ENCODE measurements around the gene UNC80. TPM values are rescaled to one million over a fixed set of nuclear protein-coding genes. Genes with fewer than 3 reads are reported as not detected.

UNC80 gene
- total RNA-seq, 1 experiment from 2014 or later = 0.48 TPM

DNA sequence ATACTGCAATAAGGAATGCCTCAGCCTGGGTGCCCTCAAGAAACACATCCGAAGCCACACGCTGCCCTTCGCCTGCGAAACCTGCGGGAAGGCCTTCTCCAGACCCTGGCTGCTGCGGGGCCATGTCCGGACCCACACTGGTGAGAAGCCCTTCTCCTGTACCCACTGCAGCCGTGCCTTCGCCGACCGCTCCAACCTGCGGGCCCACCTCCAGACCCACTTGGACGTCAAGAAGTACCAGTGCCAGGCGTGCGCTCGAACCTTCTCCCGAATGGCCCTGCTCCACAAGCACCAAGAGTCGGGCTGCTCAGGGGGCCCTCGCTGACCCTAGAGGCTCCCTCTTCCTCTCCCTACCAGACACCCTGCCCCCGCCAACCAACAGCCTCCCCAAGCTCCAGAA lies 37.6 kb downstream of the UNC80 start:
- TF ChIP-seq HMGA2 (CRISPR knock-in tag; IDR thresholded peaks at IDR 0.05) (no peak), TP53 (CRISPR knock-in tag; IDR thresholded peaks at IDR 0.05) (no peak), RORB (CRISPR knock-in tag; IDR thresholded peaks at IDR 0.05) (no peak), NFATC4 (CRISPR knock-in tag; IDR thresholded peaks at IDR 0.05) (no peak)

DNA sequence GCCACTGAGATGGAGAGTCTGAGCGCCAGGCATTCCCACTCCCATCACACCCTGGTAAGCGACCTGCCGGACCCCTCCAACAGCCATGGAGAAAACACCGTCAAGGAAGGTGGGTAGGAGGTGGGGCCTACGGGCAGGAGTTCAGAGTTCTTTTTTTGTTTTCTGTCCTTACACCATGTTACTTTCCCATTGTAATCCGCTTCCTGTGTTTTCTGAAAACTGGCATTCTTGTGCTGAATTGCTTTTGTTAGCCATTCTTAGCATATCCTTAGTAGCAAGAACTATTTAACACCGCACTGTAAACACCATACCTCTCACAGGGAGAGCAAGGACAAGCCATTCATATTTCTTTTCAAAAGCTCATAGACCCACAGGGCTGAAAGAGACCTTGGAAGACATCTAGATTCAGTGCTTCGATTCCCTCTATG lies 46.2 kb downstream of the UNC80 start:
- H3K4me1 Mint-ChIP-seq = peaks cover 38% of the 10 kb centered on the region
- ATAC-seq (peak; percentile 98), DNase-seq (ENCODE audit: low spot score) (peak; percentile 57)
- POLR2A ChIA-PET = interaction anchor here (0.7 kb wide), 1 partner anchor 139 kb away, joined by 3 read pairs; no protein-coding TSS in a partner anchor
- H3K4me3 Mint-ChIP-seq = peak overlapping the region; percentile 17; the same call in 1 of the 2 replicates
- H3K27ac Mint-ChIP-seq = peak overlapping the region; percentile 95
- CTCF ChIA-PET = interaction anchor here (1.3 kb wide), 1 partner anchor 143 kb away, joined by 4 read pairs; no protein-coding TSS in a partner anchor
- peaks cover 27% of the 10 kb centered on the region for H3K9me3 Mint-ChIP-seq
- peaks cover 8% of the 10 kb centered on the region; the same call in 1 of the 2 replicates for H3K27me3 Mint-ChIP-seq (ENCODE audit: low read depth)
- peaks cover 23% of the 10 kb centered on the region for H3K36me3 Mint-ChIP-seq
- TF ChIP-seq ZNF423 (CRISPR knock-in tag; IDR thresholded peaks at IDR 0.05) (no peak), FOXK1 (CRISPR knock-in tag; IDR thresholded peaks at IDR 0.05) (peak; percentile 78), GTF2I (CRISPR knock-in tag; conservative IDR thresholded peaks at IDR 0.05) (no peak), ATF1 (CRISPR knock-in tag; IDR thresholded peaks at IDR 0.05) (no peak), NFE2L1 (CRISPR knock-in tag; IDR thresholded peaks at IDR 0.05) (no peak), ZNF416 (CRISPR knock-in tag; IDR thresholded peaks at IDR 0.05) (no peak), PRRX2 (CRISPR knock-in tag; IDR thresholded peaks at IDR 0.05) (no peak), ESRRA (CRISPR knock-in tag; IDR thresholded peaks at IDR 0.05; ENCODE audit: borderline replicate concordance) (no peak), KAT7 (CRISPR knock-in tag; IDR thresholded peaks at IDR 0.05; ENCODE audit: borderline replicate concordance) (no peak), SMAD4 (CRISPR knock-in tag; IDR thresholded peaks at IDR 0.05) (no peak), FOXJ3 (CRISPR knock-in tag; IDR thresholded peaks at IDR 0.05; ENCODE audit: borderline replicate concordance) (no peak), ZNF396 (CRISPR knock-in tag; IDR thresholded peaks at IDR 0.05; ENCODE audit: borderline replicate concordance) (no peak), SOX15 (CRISPR knock-in tag; IDR thresholded peaks at IDR 0.05) (no peak), NR3C1 (CRISPR knock-in tag; conservative IDR thresholded peaks at IDR 0.05; ENCODE audit: low read depth) (no peak), MYBL2 (CRISPR knock-in tag; IDR thresholded peaks at IDR 0.05) (no peak)
- TF ChIP-seq, protein P1, sequence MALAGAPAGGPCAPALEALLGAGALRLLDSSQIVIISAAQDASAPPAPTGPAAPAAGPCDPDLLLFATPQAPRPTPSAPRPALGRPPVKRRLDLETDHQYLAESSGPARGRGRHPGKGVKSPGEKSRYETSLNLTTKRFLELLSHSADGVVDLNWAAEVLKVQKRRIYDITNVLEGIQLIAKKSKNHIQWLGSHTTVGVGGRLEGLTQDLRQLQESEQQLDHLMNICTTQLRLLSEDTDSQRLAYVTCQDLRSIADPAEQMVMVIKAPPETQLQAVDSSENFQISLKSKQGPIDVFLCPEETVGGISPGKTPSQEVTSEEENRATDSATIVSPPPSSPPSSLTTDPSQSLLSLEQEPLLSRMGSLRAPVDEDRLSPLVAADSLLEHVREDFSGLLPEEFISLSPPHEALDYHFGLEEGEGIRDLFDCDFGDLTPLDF (CRISPR knock-in tag; IDR thresholded peaks at IDR 0.05) = no peak
- TF ChIP-seq, protein P2, sequence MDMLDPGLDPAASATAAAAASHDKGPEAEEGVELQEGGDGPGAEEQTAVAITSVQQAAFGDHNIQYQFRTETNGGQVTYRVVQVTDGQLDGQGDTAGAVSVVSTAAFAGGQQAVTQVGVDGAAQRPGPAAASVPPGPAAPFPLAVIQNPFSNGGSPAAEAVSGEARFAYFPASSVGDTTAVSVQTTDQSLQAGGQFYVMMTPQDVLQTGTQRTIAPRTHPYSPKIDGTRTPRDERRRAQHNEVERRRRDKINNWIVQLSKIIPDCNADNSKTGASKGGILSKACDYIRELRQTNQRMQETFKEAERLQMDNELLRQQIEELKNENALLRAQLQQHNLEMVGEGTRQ (CRISPR knock-in tag; IDR thresholded peaks at IDR 0.05) = no peak
- TF ChIP-seq, protein P3, sequence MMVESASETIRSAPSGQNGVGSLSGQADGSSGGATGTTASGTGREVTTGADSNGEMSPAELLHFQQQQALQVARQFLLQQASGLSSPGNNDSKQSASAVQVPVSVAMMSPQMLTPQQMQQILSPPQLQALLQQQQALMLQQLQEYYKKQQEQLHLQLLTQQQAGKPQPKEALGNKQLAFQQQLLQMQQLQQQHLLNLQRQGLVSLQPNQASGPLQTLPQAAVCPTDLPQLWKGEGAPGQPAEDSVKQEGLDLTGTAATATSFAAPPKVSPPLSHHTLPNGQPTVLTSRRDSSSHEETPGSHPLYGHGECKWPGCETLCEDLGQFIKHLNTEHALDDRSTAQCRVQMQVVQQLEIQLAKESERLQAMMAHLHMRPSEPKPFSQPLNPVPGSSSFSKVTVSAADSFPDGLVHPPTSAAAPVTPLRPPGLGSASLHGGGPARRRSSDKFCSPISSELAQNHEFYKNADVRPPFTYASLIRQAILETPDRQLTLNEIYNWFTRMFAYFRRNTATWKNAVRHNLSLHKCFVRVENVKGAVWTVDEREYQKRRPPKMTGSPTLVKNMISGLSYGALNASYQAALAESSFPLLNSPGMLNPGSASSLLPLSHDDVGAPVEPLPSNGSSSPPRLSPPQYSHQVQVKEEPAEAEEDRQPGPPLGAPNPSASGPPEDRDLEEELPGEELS (CRISPR knock-in tag; IDR thresholded peaks at IDR 0.05) = peak; percentile 78; the same call in 1 of the 2 replicates
- TF ChIP-seq, protein P4, sequence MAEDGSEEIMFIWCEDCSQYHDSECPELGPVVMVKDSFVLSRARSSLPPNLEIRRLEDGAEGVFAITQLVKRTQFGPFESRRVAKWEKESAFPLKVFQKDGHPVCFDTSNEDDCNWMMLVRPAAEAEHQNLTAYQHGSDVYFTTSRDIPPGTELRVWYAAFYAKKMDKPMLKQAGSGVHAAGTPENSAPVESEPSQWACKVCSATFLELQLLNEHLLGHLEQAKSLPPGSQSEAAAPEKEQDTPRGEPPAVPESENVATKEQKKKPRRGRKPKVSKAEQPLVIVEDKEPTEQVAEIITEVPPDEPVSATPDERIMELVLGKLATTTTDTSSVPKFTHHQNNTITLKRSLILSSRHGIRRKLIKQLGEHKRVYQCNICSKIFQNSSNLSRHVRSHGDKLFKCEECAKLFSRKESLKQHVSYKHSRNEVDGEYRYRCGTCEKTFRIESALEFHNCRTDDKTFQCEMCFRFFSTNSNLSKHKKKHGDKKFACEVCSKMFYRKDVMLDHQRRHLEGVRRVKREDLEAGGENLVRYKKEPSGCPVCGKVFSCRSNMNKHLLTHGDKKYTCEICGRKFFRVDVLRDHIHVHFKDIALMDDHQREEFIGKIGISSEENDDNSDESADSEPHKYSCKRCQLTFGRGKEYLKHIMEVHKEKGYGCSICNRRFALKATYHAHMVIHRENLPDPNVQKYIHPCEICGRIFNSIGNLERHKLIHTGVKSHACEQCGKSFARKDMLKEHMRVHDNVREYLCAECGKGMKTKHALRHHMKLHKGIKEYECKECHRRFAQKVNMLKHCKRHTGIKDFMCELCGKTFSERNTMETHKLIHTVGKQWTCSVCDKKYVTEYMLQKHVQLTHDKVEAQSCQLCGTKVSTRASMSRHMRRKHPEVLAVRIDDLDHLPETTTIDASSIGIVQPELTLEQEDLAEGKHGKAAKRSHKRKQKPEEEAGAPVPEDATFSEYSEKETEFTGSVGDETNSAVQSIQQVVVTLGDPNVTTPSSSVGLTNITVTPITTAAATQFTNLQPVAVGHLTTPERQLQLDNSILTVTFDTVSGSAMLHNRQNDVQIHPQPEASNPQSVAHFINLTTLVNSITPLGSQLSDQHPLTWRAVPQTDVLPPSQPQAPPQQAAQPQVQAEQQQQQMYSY (CRISPR knock-in tag; IDR thresholded peaks at IDR 0.05) = no peak
- TF ChIP-seq, protein P5, sequence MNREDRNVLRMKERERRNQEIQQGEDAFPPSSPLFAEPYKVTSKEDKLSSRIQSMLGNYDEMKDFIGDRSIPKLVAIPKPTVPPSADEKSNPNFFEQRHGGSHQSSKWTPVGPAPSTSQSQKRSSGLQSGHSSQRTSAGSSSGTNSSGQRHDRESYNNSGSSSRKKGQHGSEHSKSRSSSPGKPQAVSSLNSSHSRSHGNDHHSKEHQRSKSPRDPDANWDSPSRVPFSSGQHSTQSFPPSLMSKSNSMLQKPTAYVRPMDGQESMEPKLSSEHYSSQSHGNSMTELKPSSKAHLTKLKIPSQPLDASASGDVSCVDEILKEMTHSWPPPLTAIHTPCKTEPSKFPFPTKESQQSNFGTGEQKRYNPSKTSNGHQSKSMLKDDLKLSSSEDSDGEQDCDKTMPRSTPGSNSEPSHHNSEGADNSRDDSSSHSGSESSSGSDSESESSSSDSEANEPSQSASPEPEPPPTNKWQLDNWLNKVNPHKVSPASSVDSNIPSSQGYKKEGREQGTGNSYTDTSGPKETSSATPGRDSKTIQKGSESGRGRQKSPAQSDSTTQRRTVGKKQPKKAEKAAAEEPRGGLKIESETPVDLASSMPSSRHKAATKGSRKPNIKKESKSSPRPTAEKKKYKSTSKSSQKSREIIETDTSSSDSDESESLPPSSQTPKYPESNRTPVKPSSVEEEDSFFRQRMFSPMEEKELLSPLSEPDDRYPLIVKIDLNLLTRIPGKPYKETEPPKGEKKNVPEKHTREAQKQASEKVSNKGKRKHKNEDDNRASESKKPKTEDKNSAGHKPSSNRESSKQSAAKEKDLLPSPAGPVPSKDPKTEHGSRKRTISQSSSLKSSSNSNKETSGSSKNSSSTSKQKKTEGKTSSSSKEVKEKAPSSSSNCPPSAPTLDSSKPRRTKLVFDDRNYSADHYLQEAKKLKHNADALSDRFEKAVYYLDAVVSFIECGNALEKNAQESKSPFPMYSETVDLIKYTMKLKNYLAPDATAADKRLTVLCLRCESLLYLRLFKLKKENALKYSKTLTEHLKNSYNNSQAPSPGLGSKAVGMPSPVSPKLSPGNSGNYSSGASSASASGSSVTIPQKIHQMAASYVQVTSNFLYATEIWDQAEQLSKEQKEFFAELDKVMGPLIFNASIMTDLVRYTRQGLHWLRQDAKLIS (CRISPR knock-in tag; IDR thresholded peaks at IDR 0.05; ENCODE audit: borderline replicate concordance) = 0 out of 2 replicates have a peak, but pooled peaks have one; percentile 34

More for the DNA sequence above, 37.6 kb downstream of the UNC80 start:
- Mint-ChIP-seq H3K9me3 (no peaks in the 10 kb centered on the region), H3K4me3 (no peak overlapping the region), H3K27me3 (ENCODE audit: low read depth) (peaks cover 5% of the 10 kb centered on the region), H3K27ac (no peak overlapping the region), H3K4me1 (peaks cover 12% of the 10 kb centered on the region), H3K36me3 (no peaks in the 10 kb centered on the region)
- ChIA-PET POLR2A (no interaction called here), CTCF (no interaction called here)
- no peak for ATAC-seq
- DNase-seq (ENCODE audit: low spot score) = no peak

All from WTC11 (cell line).